Measurements from ENCODE around the gene SLC37A4.
A peak's percentile ranks its signal among the peaks of the same experiment; 100 is the strongest.
"Not testable (repeated sequence)": the region's sequence is repeated elsewhere in the genome, so short reads cannot be mapped to it uniquely, and the experiment has no call there.

The SLC37A4 gene

DNA sequence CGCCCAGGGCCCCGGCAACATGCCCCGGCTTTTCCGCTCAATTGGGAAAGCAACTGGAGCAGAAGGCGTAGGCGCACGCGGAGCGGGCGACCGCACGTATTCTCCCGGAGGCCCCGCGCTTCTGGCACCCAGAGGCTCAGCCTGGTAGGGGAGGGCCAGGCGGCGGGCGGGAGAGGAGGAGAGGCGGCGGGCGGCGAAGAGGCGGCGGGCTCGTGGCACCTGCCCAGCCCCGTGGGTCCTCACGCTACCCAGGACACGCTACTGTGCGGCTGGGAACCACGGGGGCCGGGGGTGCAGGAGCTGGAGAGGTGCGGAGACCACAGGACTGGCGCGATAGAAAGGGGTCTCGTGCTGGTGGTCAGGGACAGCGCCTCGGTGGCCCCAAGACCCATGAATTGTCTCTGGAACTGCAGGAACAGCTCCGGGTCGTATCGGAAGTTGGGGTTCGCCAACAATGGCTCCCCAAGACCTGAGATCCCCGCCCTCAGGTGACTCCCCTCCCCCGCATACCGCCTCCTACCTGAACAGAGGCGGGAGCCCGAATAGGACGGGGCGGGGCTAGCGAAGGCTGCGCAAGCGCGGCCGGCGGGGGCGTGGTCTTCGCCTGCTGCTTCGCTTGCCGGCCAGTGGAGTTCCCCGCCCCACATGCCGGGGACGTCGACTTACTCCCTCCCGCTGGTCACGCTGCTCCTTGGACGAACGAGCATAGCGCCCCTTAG is at the start of gene SLC37A4:
SLC37A4 (minus strand) TSS at position 549 of the 719 bp plus-strand sequence.
- DNase-seq, result peak; percentile 94

DNA sequence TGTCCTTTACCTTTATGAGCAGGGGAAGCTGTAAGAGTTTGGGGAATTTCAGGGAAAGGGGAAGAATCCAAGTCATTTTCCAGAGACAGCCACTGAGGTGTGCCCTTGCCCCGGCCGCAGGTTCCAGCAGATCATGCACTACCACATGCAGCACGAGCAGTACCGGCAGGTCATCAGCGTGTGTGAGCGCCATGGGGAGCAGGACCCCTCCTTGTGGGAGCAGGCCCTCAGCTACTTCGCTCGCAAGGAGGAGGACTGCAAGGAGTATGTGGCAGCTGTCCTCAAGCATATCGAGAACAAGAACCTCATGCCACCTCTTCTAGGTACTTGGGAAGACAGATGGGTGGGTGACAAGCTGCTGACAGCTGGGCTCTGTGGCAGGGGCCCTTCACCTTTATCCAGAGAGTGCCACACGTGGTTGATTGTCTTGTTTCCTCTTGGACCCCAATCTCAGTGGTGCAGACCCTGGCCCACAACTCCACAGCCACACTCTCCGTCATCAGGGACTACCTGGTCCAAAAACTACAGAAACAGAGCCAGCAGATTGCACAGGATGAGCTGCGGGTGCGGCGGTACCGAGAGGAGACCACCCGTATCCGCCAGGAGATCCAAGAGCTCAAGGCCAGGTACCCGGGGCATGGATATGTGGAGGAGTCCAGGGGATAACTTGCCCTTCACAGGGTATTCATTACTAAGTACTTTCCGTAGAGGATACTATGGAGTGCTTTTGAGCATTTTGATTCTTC is 48.2 kb upstream of the SLC37A4 start:
- no peak for DNase-seq

DNA sequence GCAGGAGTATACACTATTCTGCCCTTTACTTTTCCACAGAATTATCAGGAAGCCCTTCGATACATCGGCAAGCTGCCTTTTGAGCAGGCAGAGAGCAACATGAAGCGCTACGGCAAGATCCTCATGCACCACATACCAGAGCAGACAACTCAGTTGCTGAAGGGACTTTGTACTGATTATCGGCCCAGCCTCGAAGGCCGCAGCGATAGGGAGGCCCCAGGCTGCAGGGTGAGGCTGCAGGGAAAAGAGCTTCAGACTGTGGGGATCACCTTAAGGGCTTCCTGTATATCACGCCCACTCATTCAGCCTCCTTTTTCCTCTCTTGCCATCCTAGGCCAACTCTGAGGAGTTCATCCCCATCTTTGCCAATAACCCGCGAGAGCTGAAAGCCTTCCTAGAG is 47.2 kb upstream of the SLC37A4 start:
- DNase-seq, result no peak

DNA sequence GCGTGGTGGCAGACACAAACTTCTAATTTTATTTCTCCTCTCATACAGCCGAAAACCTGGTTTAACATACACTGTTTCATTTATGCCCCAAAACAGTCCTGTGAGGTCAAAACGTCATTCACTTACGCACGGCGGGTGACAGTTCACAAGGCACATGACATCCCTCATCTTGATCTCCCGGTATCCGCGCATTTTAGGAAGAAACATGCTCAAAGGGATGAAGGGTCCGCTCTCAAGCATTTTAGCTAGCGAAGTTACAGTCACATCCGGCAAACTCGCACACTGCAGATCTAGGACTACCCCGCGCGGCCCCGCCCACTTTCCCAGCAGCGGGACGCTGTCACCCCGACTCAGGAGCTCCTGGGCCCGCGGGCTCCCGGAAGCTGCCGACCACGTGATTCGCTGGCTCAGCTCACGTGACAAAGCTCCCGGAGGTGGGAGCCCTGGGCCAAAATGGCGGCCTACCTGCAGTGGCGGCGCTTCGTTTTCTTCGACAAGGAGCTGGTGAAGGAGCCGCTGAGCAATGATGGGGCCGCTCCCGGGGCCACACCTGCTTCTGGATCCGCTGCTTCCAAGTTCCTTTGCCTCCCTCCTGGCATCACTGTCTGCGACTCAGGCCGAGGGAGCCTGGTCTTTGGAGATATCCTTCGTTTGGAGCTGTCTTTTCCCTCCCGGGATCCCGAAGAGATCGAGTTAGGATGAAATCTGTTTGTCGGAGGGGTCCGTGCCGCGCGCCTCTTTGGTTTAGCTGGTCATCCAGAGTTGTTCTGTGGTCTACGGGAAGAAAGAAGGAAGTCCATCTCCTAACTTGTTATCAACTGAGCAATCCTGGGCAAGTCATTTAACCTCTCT is 36.9 kb upstream of the SLC37A4 start, which contains the start of gene VPS11:
VPS11 (plus strand) TSS at position 448 of the 852 bp plus-strand sequence; CDS start at position 454, 6 bp downstream.
- DNase-seq, result peak; percentile 94

GRCh38 chr11:119065369-119065768 is 34.7 kb upstream of the SLC37A4 start:
- DNase-seq, result no peak

DNA sequence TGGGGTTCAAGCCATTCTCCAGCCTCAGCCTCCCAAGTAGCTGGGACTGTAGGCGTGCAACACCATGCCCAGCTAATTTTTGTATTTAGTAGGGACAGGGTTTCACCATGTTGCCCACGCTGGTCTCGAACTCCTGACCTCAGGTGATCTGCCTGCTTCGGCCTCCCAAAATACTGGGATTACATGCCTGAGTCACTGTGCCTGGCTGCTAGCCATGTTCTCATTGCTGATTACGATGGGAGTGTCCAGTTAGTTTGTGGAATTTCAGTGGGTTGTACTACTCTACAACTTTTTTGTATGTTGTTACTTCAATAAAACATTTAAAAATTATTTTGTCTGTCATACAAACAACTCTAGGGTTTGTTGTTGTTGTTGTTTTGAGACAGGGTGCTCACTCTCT is 32.1 kb upstream of the SLC37A4 start:
- no peak for DNase-seq

DNA sequence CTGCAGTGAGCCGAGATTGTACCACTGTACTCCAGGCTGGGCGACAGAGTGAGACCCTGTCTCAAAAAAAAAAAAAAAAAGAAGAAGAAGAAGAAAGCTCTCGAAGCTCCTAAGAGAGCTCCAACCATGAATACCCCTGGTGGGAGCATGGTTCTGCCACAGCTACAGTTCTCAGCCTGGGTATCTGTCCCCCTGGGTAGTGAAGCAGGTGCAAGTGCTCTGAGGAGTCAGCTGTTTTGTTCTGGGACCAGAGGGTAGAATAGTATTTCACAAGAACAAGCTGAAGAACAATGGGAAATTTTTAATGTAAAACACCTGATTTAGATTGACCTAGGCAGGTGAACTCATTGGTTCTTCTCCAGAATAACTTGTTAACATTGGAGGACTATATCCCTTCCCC is 30.6 kb upstream of the SLC37A4 start:
- DNase-seq, result no peak

GRCh38 chr11:119059128-119059527 is 28.5 kb upstream of the SLC37A4 start:
- DNase-seq, result not testable (repeated sequence)

DNA sequence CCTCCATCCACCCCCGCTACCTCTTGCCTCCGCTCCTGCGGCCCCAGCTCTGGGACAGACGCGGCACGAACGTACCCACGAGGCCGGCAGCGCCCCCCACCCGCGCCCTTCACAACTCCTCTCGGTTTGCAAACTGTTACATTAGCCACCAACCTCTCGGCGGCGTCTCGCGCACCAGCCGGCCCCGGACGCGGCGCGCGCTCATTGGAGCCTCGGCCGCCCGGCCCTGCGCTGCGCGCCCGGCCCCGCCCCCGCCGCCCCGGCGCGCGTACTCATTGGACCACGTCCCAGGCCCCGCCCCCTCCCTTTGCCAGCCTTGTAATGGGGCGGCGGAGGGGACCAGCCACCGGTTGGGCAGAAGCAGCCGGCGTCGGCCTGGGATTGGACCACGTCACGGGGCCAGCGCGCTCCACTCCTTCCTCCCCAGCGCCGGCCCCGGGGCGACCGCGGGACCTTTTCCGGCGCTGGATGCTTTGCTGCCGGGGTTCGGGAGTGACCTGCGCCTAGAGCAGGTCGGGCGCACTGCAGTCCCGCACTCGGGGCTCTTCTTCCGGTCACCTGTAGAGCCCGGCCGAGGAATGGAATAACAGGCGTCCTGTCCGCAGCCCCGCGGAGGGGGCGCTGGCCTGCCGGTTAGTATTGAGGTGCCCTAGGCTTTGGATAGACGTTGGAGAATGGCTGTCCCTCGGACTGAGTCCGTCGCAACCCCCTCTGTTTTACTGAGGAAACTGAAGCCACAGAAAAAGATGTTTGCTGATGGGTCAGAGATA is 26.5 kb upstream of the SLC37A4 start, which contains the start of gene HYOU1:
HYOU1 (minus strand) TSS at position 206 of the 770 bp plus-strand sequence. CDS start 1,045 bp downstream, outside the sequence.
- DNase-seq, result peak; percentile 97

GRCh38 chr11:119056421-119056999 is 25.8 kb upstream of the SLC37A4 start:
- no peak for DNase-seq

GRCh38 chr11:119055901-119056300 is 25.2 kb upstream of the SLC37A4 start:
- no peak for DNase-seq

GRCh38 chr11:119054418-119054817 is 23.7 kb upstream of the SLC37A4 start:
- no peak for DNase-seq

DNA sequence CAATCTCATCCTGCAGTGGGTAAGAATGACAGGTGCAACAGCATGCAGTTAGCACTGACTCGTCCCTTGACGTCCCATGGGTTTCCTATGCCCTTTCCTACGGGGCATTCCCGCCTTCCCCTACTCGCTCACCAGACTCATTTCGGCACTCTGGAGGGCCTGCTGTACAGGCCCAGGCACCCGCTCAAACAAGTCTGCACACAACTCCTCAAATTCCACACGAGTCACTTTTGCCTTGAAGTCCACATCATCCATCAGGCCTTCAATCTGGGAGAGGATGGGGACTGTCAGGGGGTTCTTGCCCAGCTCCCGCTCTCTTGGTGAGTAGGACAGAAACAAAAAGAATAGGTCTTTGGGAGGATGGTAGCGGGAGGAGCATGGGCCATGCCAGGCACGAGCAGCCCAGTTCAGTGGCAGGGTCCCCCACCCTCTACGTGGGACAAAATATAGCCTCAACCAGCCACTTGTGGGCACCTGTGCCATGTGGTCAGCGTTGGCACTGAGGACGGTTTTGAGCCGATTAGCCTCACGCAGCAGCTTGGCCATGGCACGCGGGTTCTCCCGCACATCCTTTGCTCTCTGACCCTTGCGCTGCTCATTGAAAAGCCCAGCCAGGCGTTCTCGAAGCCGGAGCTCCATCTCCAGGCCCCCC is 21.6 kb upstream of the SLC37A4 start:
- DNase-seq, result no peak

DNA sequence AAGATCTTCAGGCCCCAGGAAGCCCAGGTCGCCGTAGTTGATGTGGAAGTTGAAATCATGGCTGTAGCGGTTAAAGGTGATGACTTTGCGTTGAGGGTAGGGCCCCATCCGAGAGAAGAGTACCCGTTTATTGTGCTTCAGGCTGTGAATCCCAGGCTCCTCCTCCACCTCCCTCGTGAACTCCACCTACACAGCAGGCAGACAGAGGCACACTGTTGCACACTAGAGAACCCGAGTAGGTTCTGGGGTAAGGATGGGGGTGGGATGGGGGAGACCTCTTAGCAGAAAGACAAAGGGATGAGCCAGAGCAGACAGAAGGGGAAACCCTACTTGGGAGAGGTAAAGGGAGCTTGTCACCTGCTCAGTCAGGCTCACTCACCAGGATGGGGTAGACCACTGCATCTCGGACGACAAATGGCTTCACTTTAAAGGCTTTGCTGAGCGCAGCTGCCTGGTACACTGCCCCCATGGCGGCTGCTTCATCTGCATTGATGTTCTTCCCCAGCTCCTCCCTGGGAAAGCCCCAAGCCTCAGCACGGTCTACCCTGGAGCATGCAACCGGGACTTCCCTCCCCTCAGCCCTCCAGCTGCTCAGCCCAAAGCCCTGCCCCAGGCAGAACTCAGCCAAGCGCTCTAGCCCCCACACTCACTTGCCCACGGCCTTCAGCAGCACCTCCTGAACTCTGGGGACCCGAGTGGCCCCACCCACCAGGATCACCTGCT is 20.9 kb upstream of the SLC37A4 start:
- no peak for DNase-seq

DNA sequence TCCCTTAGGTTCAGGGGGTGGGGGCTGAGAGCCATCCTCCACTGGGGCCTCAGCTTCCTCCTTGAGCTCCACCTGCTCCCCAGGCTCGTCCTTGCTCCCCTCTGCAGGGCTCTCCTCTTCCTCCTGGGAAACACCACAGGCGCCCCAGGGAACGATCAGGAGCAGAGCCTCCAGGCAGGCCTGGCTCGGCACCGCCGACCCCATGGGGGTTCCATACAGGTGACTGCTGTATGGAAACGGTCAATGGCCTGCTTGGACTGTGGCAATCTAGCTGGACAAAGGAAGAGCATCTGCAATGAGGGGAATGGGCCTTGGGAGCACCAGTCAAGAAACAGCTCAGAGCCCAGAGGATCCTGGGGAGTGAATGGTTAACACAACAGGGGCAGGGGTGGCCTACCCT is 18.4 kb upstream of the SLC37A4 start:
- no peak for DNase-seq

DNA sequence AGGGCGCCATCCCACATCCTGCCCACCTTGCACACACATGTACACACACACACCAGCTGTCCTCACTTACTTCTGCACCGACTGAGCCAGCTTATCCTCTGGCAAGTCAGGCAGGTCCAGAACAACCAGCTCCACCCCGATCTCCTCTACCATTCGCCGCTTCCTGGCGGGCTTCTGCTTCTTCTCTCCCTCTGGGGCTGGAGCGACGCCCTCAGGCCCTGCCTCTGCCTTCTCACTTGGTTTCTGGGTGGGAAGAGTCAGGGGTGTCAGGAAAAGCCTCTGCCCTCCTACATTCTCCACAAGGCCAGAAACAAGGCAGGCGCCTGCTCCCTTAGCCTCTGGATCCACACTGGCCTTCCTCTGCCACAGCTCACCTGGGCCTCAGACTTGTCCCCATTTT is 18.0 kb upstream of the SLC37A4 start:
- DNase-seq, result no peak

GRCh38 chr11:119047205-119047604 is 16.5 kb upstream of the SLC37A4 start:
- no peak for DNase-seq

DNA sequence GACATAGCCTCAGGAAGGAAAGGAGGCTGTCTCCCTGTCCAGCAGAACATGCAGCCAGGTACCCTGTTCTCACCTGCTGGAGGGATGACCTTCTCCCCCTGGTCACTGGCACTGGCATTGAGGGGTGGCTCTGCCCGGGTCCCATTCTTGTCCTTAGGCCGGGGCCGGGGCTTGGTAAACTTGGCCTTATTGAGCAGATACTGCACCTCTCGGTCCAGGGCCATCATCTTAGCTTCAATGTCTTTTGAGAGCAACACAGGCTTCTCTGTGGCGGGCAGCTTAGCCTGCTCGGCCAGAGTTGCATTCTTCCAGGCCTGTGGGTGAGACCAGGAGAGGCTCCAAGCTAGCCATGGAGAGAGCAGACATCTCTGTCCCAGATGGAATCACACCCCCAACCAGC is 15.8 kb upstream of the SLC37A4 start:
- DNase-seq, result no peak

GRCh38 chr11:119044708-119045107 is 14.0 kb upstream of the SLC37A4 start:
- no peak for DNase-seq

GRCh38 chr11:119042927-119043326 is 12.2 kb upstream of the SLC37A4 start:
- DNase-seq, result no peak
